ENCODE results near the gene ANKRD22. TPM values are rescaled to one million over a fixed set of nuclear protein-coding genes. Genes with fewer than 3 reads are reported as not detected.
"Not testable (repeated sequence)": the region's sequence is repeated elsewhere in the genome, so short reads cannot be mapped to it uniquely, and the experiment has no call there.

Gene ANKRD22
- total RNA-seq, 1 experiment from 2014 or later, result not detected

GRCh38 chr10:88840881-88841280, 10.8 kb downstream of the ANKRD22 start:
- H3K36me3 ChIP-seq (ENCODE audit: insufficient read depth, low read length, poor library complexity, severe bottlenecking), result no peaks in the 10 kb centered on the region
- no peak overlapping the region for H3K4me3 ChIP-seq (ENCODE audit: low read depth, low read length, poor library complexity, severe bottlenecking)
- ChIA-PET POLR2A (ENCODE audit: low non-redundant PET) (no interaction called here), CTCF (interaction anchor here (0.5 kb wide), 1 partner anchor 91 kb away, joined by 6 read pairs; no protein-coding TSS in a partner anchor)
- no peak overlapping the region for H3K27ac ChIP-seq (ENCODE audit: low read depth, low read length, poor library complexity, severe bottlenecking)
- no TSS peak for BruUV-seq (replicated peaks)
- H3K9me3 ChIP-seq (ENCODE audit: low read depth, low read length, poor library complexity, severe bottlenecking), result no peaks in the 10 kb centered on the region
- TF ChIP-seq EZH2 (IDR thresholded peaks at IDR 0.05; ENCODE audit: borderline replicate concordance, low read depth, low read length, poor library complexity, severe bottlenecking) (no peak), CTCF (conservative IDR thresholded peaks at IDR 0.05; ENCODE audit: low read depth, low read length) (no peak)
- intact Hi-C loops (cut with micrococcal nuclease; ENCODE audit: unreplicated experiment), result no loop called here
- no peaks in the 10 kb centered on the region for H3K4me1 ChIP-seq (ENCODE audit: insufficient read depth, low read length, poor library complexity, severe bottlenecking)
- no peaks in the 10 kb centered on the region for H3K27me3 ChIP-seq (replicated peaks; ENCODE audit: insufficient read depth, low read depth, low read length, poor library complexity)
- DNase-seq (ENCODE audit: low spot score), result no peak

GRCh38 chr10:88840104-88840503, 11.5 kb downstream of the ANKRD22 start:
- DNase-seq (ENCODE audit: low spot score), result no peak
- H3K9me3 ChIP-seq (ENCODE audit: low read depth, low read length, poor library complexity, severe bottlenecking), result no peaks in the 10 kb centered on the region
- no peaks in the 10 kb centered on the region for H3K36me3 ChIP-seq (ENCODE audit: insufficient read depth, low read length, poor library complexity, severe bottlenecking)
- no peaks in the 10 kb centered on the region for H3K27me3 ChIP-seq (replicated peaks; ENCODE audit: insufficient read depth, low read depth, low read length, poor library complexity)
- no peak for TF ChIP-seq EZH2 (IDR thresholded peaks at IDR 0.05; ENCODE audit: borderline replicate concordance, low read depth, low read length, poor library complexity, severe bottlenecking)
- TF ChIP-seq CTCF (conservative IDR thresholded peaks at IDR 0.05; ENCODE audit: low read depth, low read length), result no peak
- no peak overlapping the region for H3K27ac ChIP-seq (ENCODE audit: low read depth, low read length, poor library complexity, severe bottlenecking)
- BruUV-seq (replicated peaks), result no TSS peak
- no peaks in the 10 kb centered on the region for H3K4me1 ChIP-seq (ENCODE audit: insufficient read depth, low read length, poor library complexity, severe bottlenecking)
- no peak overlapping the region for H3K4me3 ChIP-seq (ENCODE audit: low read depth, low read length, poor library complexity, severe bottlenecking)
- ChIA-PET CTCF (interaction anchor here (0.5 kb wide), 1 partner anchor 92 kb away, joined by 6 read pairs; no protein-coding TSS in a partner anchor), POLR2A (ENCODE audit: low non-redundant PET) (no interaction called here)
- intact Hi-C loops (cut with micrococcal nuclease; ENCODE audit: unreplicated experiment), result no loop called here

GRCh38 chr10:88838766-88839350, 12.8 kb downstream of the ANKRD22 start:
- ChIA-PET POLR2A (ENCODE audit: low non-redundant PET) (no interaction called here), CTCF (interaction anchor here (0.5 kb wide), 1 partner anchor 91 kb away, joined by 4 read pairs; no protein-coding TSS in a partner anchor)
- no peaks in the 10 kb centered on the region for H3K9me3 ChIP-seq (ENCODE audit: low read depth, low read length, poor library complexity, severe bottlenecking)
- no peak for DNase-seq (ENCODE audit: low spot score)
- H3K4me1 ChIP-seq (ENCODE audit: insufficient read depth, low read length, poor library complexity, severe bottlenecking), result no peaks in the 10 kb centered on the region
- intact Hi-C loops (cut with micrococcal nuclease; ENCODE audit: unreplicated experiment), result loop anchor here (5.0 kb wide), 1 partner anchor 43 kb away; the partner anchor contains the start of gene STAMBPL1
- H3K4me3 ChIP-seq (ENCODE audit: low read depth, low read length, poor library complexity, severe bottlenecking), result no peak overlapping the region
- no peaks in the 10 kb centered on the region for H3K36me3 ChIP-seq (ENCODE audit: insufficient read depth, low read length, poor library complexity, severe bottlenecking)
- TF ChIP-seq EZH2 (IDR thresholded peaks at IDR 0.05; ENCODE audit: borderline replicate concordance, low read depth, low read length, poor library complexity, severe bottlenecking), result no peak
- no peak for TF ChIP-seq CTCF (conservative IDR thresholded peaks at IDR 0.05; ENCODE audit: low read depth, low read length)
- H3K27me3 ChIP-seq (replicated peaks; ENCODE audit: insufficient read depth, low read depth, low read length, poor library complexity), result no peaks in the 10 kb centered on the region
- no peak overlapping the region for H3K27ac ChIP-seq (ENCODE audit: low read depth, low read length, poor library complexity, severe bottlenecking)
- no TSS peak for BruUV-seq (replicated peaks)

GRCh38 chr10:88837632-88838031, 14.0 kb downstream of the ANKRD22 start:
- CTCF ChIA-PET, result interaction anchor here (3.9 kb wide), 1 partner anchor 94 kb away, joined by 74 read pairs; no protein-coding TSS in a partner anchor
- DNase-seq (ENCODE audit: low spot score), result peak; percentile 17
- H3K4me3 ChIP-seq (ENCODE audit: low read depth, low read length, poor library complexity, severe bottlenecking); H3K9me3 ChIP-seq (ENCODE audit: low read depth, low read length, poor library complexity, severe bottlenecking); H3K4me1 ChIP-seq (ENCODE audit: insufficient read depth, low read length, poor library complexity, severe bottlenecking); POLR2A ChIA-PET (ENCODE audit: low non-redundant PET); H3K27ac ChIP-seq (ENCODE audit: low read depth, low read length, poor library complexity, severe bottlenecking); H3K27me3 ChIP-seq (replicated peaks; ENCODE audit: insufficient read depth, low read depth, low read length, poor library complexity); BruUV-seq (replicated peaks); H3K36me3 ChIP-seq (ENCODE audit: insufficient read depth, low read length, poor library complexity, severe bottlenecking): not testable (repeated sequence)
- intact Hi-C loops (cut with micrococcal nuclease; ENCODE audit: unreplicated experiment), result loop anchor here (1.0 to 5.0 kb wide), 3 partner anchors 45 to 380 kb away; partner anchors contain the start of gene STAMBPL1

Data from A673 (cell line).